GM23338 (cell line): ENCODE data around the gene ST14. TPM values are rescaled to one million over a fixed set of nuclear protein-coding genes. Genes with fewer than 3 reads are reported as not detected.

Experiments
- ATAC-seq: fragments of 200-7000 bp; cut with Tn5 transposase; 3 replicates; pipeline ENCODE4 v1.9.1; 2020
- DNase-seq: peaks from one replicate; pipeline ENCODE4 v3.0.0-alpha.2; 2015; ENCODE audit warnings: low spot score
- H2AFZ ChIP-seq: fragments of 200-600 bp; sonication (generic); 2 replicates; pipeline ENCODE4 v1.8.0; 2016; ENCODE audit warnings: antibody characterized with exemption, mild to moderate bottlenecking, moderate library complexity
- H3F3A ChIP-seq: fragments of 200-600 bp; sonication (generic); replicated peaks from 2 replicates; pipeline ENCODE4 v1.8.0; 2017; ENCODE audit warnings: antibody characterized with exemption, mixed run types, low read depth
- H3K27ac ChIP-seq: fragments of 200-600 bp; sonication (generic); 2 replicates; pipeline ENCODE4 v1.6.1; 2016; ENCODE audit warnings: low read depth
- H3K27me3 ChIP-seq: fragments of 200-600 bp; sonication (generic); 2 replicates; pipeline ENCODE4 v1.8.0; 2016; ENCODE audit warnings: mild to moderate bottlenecking, mixed run types, moderate library complexity; ENCODE audit not compliant: insufficient read depth
- H3K36me3 ChIP-seq: fragments of 200-600 bp; sonication (generic); 2 replicates; pipeline ENCODE4 v1.8.0; 2016; ENCODE audit warnings: mild to moderate bottlenecking; ENCODE audit not compliant: insufficient read depth
- H3K4me1 ChIP-seq: fragments of 200-600 bp; sonication (generic); 2 replicates; pipeline ENCODE4 v1.8.0; 2016; ENCODE audit warnings: mild to moderate bottlenecking, moderate library complexity; ENCODE audit not compliant: insufficient read depth
- H3K4me2 ChIP-seq: fragments of 200-600 bp; sonication (generic); 2 replicates; pipeline ENCODE4 v1.7.1; 2017; ENCODE audit warnings: mixed run types
- H3K4me3 ChIP-seq: fragments of 200-600 bp; sonication (generic); 2 replicates; pipeline ENCODE4 v1.6.1; 2016; ENCODE audit warnings: mixed run types
- H3K79me2 ChIP-seq: fragments of 200-600 bp; sonication (generic); replicated peaks from 2 replicates; pipeline ENCODE4 v1.8.0; 2017; ENCODE audit warnings: mild to moderate bottlenecking; ENCODE audit not compliant: insufficient read depth
- H3K9me2 ChIP-seq: fragments of 200-600 bp; sonication (generic); 2 replicates; pipeline ENCODE4 v1.8.0; 2017; ENCODE audit not compliant: insufficient read depth
- H4K20me1 ChIP-seq: fragments of 200-600 bp; sonication (generic); replicated peaks from 2 replicates; pipeline ENCODE4 v1.8.0; 2017; ENCODE audit warnings: mild to moderate bottlenecking; ENCODE audit not compliant: insufficient read depth
- H3K27ac Mint-ChIP-seq: 2 replicates; pipeline ENCODE4 v1.8.0; 2020; ENCODE audit warnings: inconsistent platforms, mild to moderate bottlenecking, moderate library complexity, mixed read lengths
- H3K27me3 Mint-ChIP-seq: 3 replicates; pipeline ENCODE4 v1.8.0; 2022; ENCODE audit warnings: low read depth, mild to moderate bottlenecking, moderate library complexity, mixed read lengths, inconsistent platforms; ENCODE audit not compliant: insufficient read depth, poor library complexity
- H3K36me3 Mint-ChIP-seq: 3 replicates; pipeline ENCODE4 v1.8.0; 2021; ENCODE audit warnings: low read depth, mild to moderate bottlenecking, inconsistent platforms, moderate library complexity, mixed read lengths
- H3K4me1 Mint-ChIP-seq: 3 replicates; pipeline ENCODE4 v1.8.0; 2020; ENCODE audit warnings: mild to moderate bottlenecking, inconsistent platforms, mixed read lengths
- H3K4me3 Mint-ChIP-seq: 3 replicates; pipeline ENCODE4 v1.8.0; 2021; ENCODE audit warnings: moderate library complexity, mild to moderate bottlenecking, inconsistent platforms, mixed read lengths
- H3K9me3 Mint-ChIP-seq: 3 replicates; pipeline ENCODE4 v1.8.0; 2020; ENCODE audit warnings: moderate library complexity, mild to moderate bottlenecking, inconsistent platforms, mixed read lengths
- CREB1 ChIP-seq: fragments of 250-450 bp; sonication (Bioruptor Pico); IDR thresholded peaks from 2 replicates; pipeline ENCODE4 v1.5.0; 2020; ENCODE audit warnings: low read depth, mild to moderate bottlenecking, moderate library complexity
- CTCF ChIP-seq, 2 experiments: fragments of 200-600 bp in 1 of 2; sonication (generic) in 1 of 2; conservative IDR thresholded peaks; 2 replicates each; pipeline versions ENCODE4 v1.5.1 to v1.6.1; 2016 to 2017; ENCODE audit warnings: antibody characterized with exemption in 2 of 2, low read depth in 2 of 2, mild to moderate bottlenecking in 2 of 2, moderate library complexity in 1 of 2
- ETS1 ChIP-seq: IDR thresholded peaks from 2 replicates; pipeline ENCODE4 v1.6.1; 2016; ENCODE audit warnings: antibody characterized with exemption
- EZH2 ChIP-seq: fragments of 200-600 bp; sonication (generic); IDR thresholded peaks from one replicate; pipeline ENCODE4 v1.8.0; 2017; ENCODE audit warnings: antibody characterized with exemption, mild to moderate bottlenecking, low read depth; ENCODE audit not compliant: unreplicated experiment
- EZH2phosphoT487 ChIP-seq: fragments of 200-600 bp; sonication (generic); IDR thresholded peaks from one replicate; pipeline ENCODE4 v1.8.1; 2018; ENCODE audit warnings: antibody characterized with exemption; ENCODE audit not compliant: unreplicated experiment
- JUNB ChIP-seq: IDR thresholded peaks from one replicate; pipeline ENCODE4 v1.6.1; 2016; ENCODE audit warnings: antibody characterized with exemption; ENCODE audit not compliant: unreplicated experiment
- NANOG ChIP-seq: IDR thresholded peaks from 2 replicates; pipeline ENCODE4 v1.6.1; 2016; ENCODE audit warnings: antibody characterized with exemption, borderline replicate concordance
- POLR2AphosphoS5 ChIP-seq: IDR thresholded peaks from 2 replicates; pipeline ENCODE4 v1.6.1; 2016; ENCODE audit warnings: antibody characterized with exemption, low read depth
- REST ChIP-seq: IDR thresholded peaks from one replicate; pipeline ENCODE4 v1.6.1; 2018; ENCODE audit warnings: antibody characterized with exemption; ENCODE audit not compliant: unreplicated experiment
- STAT1 ChIP-seq: IDR thresholded peaks from one replicate; pipeline ENCODE4 v1.6.1; 2016; ENCODE audit warnings: antibody characterized with exemption; ENCODE audit not compliant: unreplicated experiment
- ZNF114 ChIP-seq: fragments of 250-450 bp; sonication (Bioruptor Pico); IDR thresholded peaks from 2 replicates; pipeline ENCODE4 v1.5.0; 2020; ENCODE audit warnings: mild to moderate bottlenecking, moderate library complexity
- ZNF331 ChIP-seq: fragments of 250-450 bp; sonication (Bioruptor Pico); IDR thresholded peaks from 2 replicates; pipeline ENCODE4 v1.5.0; 2020; ENCODE audit warnings: low read depth, mild to moderate bottlenecking, moderate library complexity
- ZNF462 ChIP-seq: fragments of 250-450 bp; sonication (Bioruptor Pico); IDR thresholded peaks from 2 replicates; pipeline ENCODE4 v1.5.0; 2020; ENCODE audit warnings: mild to moderate bottlenecking, moderate library complexity
- polyA plus RNA-seq: library from polyadenylated mRNA; unstranded; fragments of >200 nt; fragmentation: Nextera tagmentation; extraction: Ambion mirVana; gene quantifications from 2 replicates; pipeline ENCODE4 v1.2.1, GENCODE V29; 2016
- total RNA-seq: library from RNA; depleted of rRNA; stranded (reverse); fragments of >200 nt; shearing (Covaris generic); gene quantifications from 2 replicates; pipeline ENCODE4 v1.2.3, GENCODE V29; 2014

Gene ST14
- total and polyA plus RNA-seq, 2 experiments from 2014 or later = 7.9 to 32.7 TPM

- Mint-ChIP-seq H3K27ac (no peak overlapping the region), H3K4me3 (no peak overlapping the region), H3K36me3 (no peaks in the 10 kb centered on the region; the same call in 2 of the 3 replicates), H3K4me1 (peaks cover 6% of the 10 kb centered on the region), H3K27me3 (peaks cover 14% of the 10 kb centered on the region), H3K9me3 (no peaks in the 10 kb centered on the region)
- DNase-seq (no peak), ATAC-seq (no peak)
- Histone ChIP-seq H3K4me1 (peaks cover under 1% of the 10 kb centered on the region; the same call in 1 of the 2 replicates), H4K20me1 (no peaks in the 10 kb centered on the region), H3K79me2 (no peaks in the 10 kb centered on the region), H3F3A (no peaks in the 10 kb centered on the region), H3K4me3 (no peak overlapping the region), H3K9me2 (no peaks in the 10 kb centered on the region), H2AFZ (no peak overlapping the region), H3K4me2 (no peak overlapping the region), H3K36me3 (no peaks in the 10 kb centered on the region), H3K27ac (no peak overlapping the region), H3K27me3 (no peaks in the 10 kb centered on the region)
- TF ChIP-seq EZH2 = no peak
- TF ChIP-seq ZNF462 (CRISPR knock-in tag) = no peak
- no peak for TF ChIP-seq EZH2phosphoT487
- no peak for TF ChIP-seq REST
- TF ChIP-seq ZNF114 = no peak
- no peak for TF ChIP-seq JUNB
- TF ChIP-seq POLR2AphosphoS5 = no peak
- TF ChIP-seq ETS1 = no peak
- TF ChIP-seq CREB1 = no peak
- no peak for TF ChIP-seq CTCF (conservative IDR thresholded peaks at IDR 0.05; ENCODE audit: low read depth in 2 of 2)
- no peak for TF ChIP-seq STAT1
- no peak for TF ChIP-seq ZNF331 (CRISPR knock-in tag)
- TF ChIP-seq NANOG = no peak
Observed at GRCh38 chr11:130211781-130212401, 52.3 kb downstream of the ST14 start.
